Measurements from ENCODE around the gene XKR7. TPM values are rescaled to one million over a fixed set of nuclear protein-coding genes. Genes with fewer than 3 reads are reported as not detected.

The XKR7 gene
- total and polyA plus RNA-seq, 2 donors (not counting 3 experiments of a cell fraction or from before 2014, with no cell fraction given), result 0.04 TPM; not detected in 1

DNA sequence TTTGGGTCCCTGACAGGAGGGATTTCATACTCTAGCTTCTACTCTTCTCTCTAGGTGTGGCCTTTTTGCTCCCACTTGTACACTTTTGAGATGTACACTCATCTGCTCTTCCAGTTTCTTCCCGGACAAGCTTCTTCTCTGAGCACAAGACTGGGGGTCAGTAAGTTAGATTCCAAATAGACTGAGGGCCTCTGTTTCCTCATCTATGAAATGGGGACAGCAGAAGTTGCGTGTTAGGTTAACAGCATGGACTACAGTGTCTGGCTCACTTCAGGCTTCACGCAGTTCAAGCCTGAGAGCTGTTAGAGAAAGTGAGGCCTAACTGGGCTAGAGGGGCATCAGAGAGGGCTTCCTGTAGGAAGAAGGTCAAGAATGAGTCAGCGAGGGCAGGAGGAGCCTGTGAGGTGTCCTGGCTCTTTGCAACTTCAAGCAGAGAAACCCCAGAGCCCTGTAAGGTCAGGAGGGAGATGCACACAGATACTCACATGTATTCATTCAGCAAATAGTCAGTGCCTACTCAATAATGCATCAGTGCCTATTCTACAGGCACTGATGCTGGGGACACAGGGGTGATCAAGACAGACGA is 20.6 kb downstream of the XKR7 start:
- Histone ChIP-seq H2AFZ (ENCODE audit: low read depth, low read length) (no peak overlapping the region), H3K79me2 (ENCODE audit: control insufficient read depth, insufficient read depth, low read length) (no peaks in the 10 kb centered on the region), H3K9me1 (replicated peaks; ENCODE audit: control insufficient read depth, extremely low read depth, insufficient read depth, low read length) (no peaks in the 10 kb centered on the region), H3K9ac (replicated peaks; ENCODE audit: extremely low read depth, insufficient read depth, low read length) (no peak overlapping the region), H3K36me3 (ENCODE audit: control insufficient read depth in 2 of 2, extremely low read depth in 1 of 2, insufficient read depth in 2 of 2, low read length in 2 of 2) (no peaks in the 10 kb centered on the region), H3K27me3 (ENCODE audit: control insufficient read depth in 2 of 2, insufficient read depth in 2 of 2, low read length in 2 of 2) (peaks cover 7 to 14% of the 10 kb centered on the region in 2 experiments), H3K4me3 (replicated peaks in 1 of 3; ENCODE audit: insufficient read depth in 1 of 3, low read depth in 1 of 3, low read length in 3 of 3) (no peak overlapping the region), H3K4me1 (ENCODE audit: control insufficient read depth, extremely low read depth, insufficient read depth, low read length) (peaks cover 5% of the 10 kb centered on the region), H3K9me3 (replicated peaks; ENCODE audit: control insufficient read depth, insufficient read depth, low read length) (no peaks in the 10 kb centered on the region), H3K4me2 (ENCODE audit: insufficient read depth, low read length) (no peak overlapping the region), H3K27ac (ENCODE audit: insufficient read depth, low read depth, low read length) (no peak overlapping the region), H4K20me1 (replicated peaks; ENCODE audit: control insufficient read depth, extremely low read depth, insufficient read depth, low read length) (no peaks in the 10 kb centered on the region)
- intact Hi-C loops (cut with micrococcal nuclease) (no loop called here), dilution Hi-C loops (cut with MboI; ENCODE audit: extremely low pct_ligation_motif_present, low sequenced_read_pairs) (no loop called here)
- FAIRE-seq, result peak; percentile 26
- DNase-seq (ENCODE audit: low read depth, low spot score), result no peak
- TF ChIP-seq POLR2A (IDR thresholded peaks at IDR 0.05; ENCODE audit: low read depth, low read length) (no peak), CTCF (IDR thresholded peaks at IDR 0.05; ENCODE audit: extremely low read depth in 1 of 2, insufficient read depth in 1 of 2, low read depth in 1 of 2, low read length in 2 of 2) (no peak), FOS (IDR thresholded peaks at IDR 0.05; ENCODE audit: borderline replicate concordance, insufficient read depth, low read length) (peak; percentile 36)
- no TSS peak for BruUV-seq (replicated peaks)
- ChIA-PET POLR2A (no interaction called here), CTCF (interaction anchor here (1.0 kb wide), 1 partner anchor 42 kb away, joined by 5 read pairs; no protein-coding TSS in a partner anchor)

DNA sequence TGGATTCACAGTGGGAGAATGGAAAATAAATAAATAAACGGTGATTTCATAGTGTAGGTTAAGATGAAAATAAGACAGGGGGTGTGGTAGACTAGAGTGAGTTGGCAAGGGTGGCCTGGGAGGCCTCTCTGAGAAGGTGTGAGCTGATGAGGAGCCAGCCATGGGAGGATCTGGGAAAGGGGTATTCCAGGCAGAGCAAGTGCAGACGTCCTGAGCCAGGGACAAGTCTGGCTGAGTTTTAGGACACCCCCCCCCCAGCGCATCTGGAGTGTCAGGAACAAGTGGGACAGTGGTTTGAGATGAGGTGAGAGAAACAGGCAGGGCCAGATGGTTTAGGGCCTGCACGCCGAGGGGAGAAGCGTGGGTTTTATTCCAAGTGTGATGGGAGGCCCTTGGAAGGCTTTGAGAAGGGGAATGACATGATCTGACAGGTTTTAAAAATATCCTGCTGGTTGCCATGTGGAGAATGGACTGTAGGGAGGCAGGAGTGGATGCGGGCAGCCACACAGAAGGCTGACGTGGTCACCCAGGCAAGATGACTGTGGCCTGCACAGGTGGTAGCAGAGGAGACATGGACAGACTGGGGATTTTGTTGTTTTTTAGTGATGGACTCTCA is 21.2 kb downstream of the XKR7 start:
- Histone ChIP-seq H3K9me1 (replicated peaks; ENCODE audit: control insufficient read depth, extremely low read depth, insufficient read depth, low read length) (no peaks in the 10 kb centered on the region), H2AFZ (ENCODE audit: low read depth, low read length) (no peak overlapping the region), H3K36me3 (ENCODE audit: control insufficient read depth in 2 of 2, extremely low read depth in 1 of 2, insufficient read depth in 2 of 2, low read length in 2 of 2) (no peaks in the 10 kb centered on the region), H3K27me3 (ENCODE audit: control insufficient read depth in 2 of 2, insufficient read depth in 2 of 2, low read length in 2 of 2) (peaks cover 13 to 20% of the 10 kb centered on the region in 2 experiments), H4K20me1 (replicated peaks; ENCODE audit: control insufficient read depth, extremely low read depth, insufficient read depth, low read length) (no peaks in the 10 kb centered on the region), H3K27ac (ENCODE audit: insufficient read depth, low read depth, low read length) (no peak overlapping the region), H3K4me2 (ENCODE audit: insufficient read depth, low read length) (no peak overlapping the region), H3K4me3 (replicated peaks in 1 of 3; ENCODE audit: insufficient read depth in 1 of 3, low read depth in 1 of 3, low read length in 3 of 3) (no peak overlapping the region), H3K79me2 (ENCODE audit: control insufficient read depth, insufficient read depth, low read length) (no peaks in the 10 kb centered on the region), H3K4me1 (ENCODE audit: control insufficient read depth, extremely low read depth, insufficient read depth, low read length) (peaks cover 5% of the 10 kb centered on the region), H3K9me3 (replicated peaks; ENCODE audit: control insufficient read depth, insufficient read depth, low read length) (no peaks in the 10 kb centered on the region), H3K9ac (replicated peaks; ENCODE audit: extremely low read depth, insufficient read depth, low read length) (no peak overlapping the region)
- FAIRE-seq (no peak), DNase-seq (ENCODE audit: low read depth, low spot score) (no peak)
- CTCF ChIA-PET, result no interaction called here
- POLR2A ChIA-PET, result no interaction called here
- BruUV-seq (replicated peaks), result no TSS peak
- TF ChIP-seq CTCF (IDR thresholded peaks at IDR 0.05; ENCODE audit: extremely low read depth in 1 of 2, insufficient read depth in 1 of 2, low read depth in 1 of 2, low read length in 2 of 2), result no peak
- no peak for TF ChIP-seq GATA2 (IDR thresholded peaks at IDR 0.05; ENCODE audit: insufficient read depth, insufficient read length, low read depth, low read length)
- TF ChIP-seq POLR2AphosphoS5 (IDR thresholded peaks at IDR 0.05; ENCODE audit: insufficient read depth, low read depth, low read length), result no peak
- TF ChIP-seq MYC (IDR thresholded peaks at IDR 0.05; ENCODE audit: low read depth, low read length), result no peak
- no peak for TF ChIP-seq FOS (IDR thresholded peaks at IDR 0.05; ENCODE audit: borderline replicate concordance, insufficient read depth, low read length)
- TF ChIP-seq JUN (IDR thresholded peaks at IDR 0.05; ENCODE audit: borderline replicate concordance, insufficient read depth, insufficient read length, low read depth), result no peak
- no peak for TF ChIP-seq POLR2A (IDR thresholded peaks at IDR 0.05; ENCODE audit: low read depth, low read length)
- no peak for TF ChIP-seq MAX (IDR thresholded peaks at IDR 0.05; ENCODE audit: insufficient read depth, insufficient read length)
- TF ChIP-seq EZH2 (IDR thresholded peaks at IDR 0.05; ENCODE audit: borderline replicate concordance, low read depth, low read length, severe bottlenecking), result no peak
- intact Hi-C loops (cut with micrococcal nuclease) (no loop called here), dilution Hi-C loops (cut with MboI; ENCODE audit: extremely low pct_ligation_motif_present, low sequenced_read_pairs) (no loop called here)
